Stimulated activated CD4-positive, alpha-beta T cell treated with anti-CD3 and anti-CD28 coated beads, Interleukin-1b, Interleukin-23, amount 100 ng/mL, for 1 hour (primary cell): Measurements from ENCODE around the gene NSG2.

ENCODE experiments used
- DNase-seq, 2 donors: peaks; one replicate each; pipeline ENCODE4 v3.0.0-alpha.2; 2020; ENCODE audit warnings: low read depth in 2 of 2

NSG2 gene

GRCh38 chr5:174149989-174150388 is 104.5 kb downstream of the NSG2 start:
- no peak for DNase-seq

DNA sequence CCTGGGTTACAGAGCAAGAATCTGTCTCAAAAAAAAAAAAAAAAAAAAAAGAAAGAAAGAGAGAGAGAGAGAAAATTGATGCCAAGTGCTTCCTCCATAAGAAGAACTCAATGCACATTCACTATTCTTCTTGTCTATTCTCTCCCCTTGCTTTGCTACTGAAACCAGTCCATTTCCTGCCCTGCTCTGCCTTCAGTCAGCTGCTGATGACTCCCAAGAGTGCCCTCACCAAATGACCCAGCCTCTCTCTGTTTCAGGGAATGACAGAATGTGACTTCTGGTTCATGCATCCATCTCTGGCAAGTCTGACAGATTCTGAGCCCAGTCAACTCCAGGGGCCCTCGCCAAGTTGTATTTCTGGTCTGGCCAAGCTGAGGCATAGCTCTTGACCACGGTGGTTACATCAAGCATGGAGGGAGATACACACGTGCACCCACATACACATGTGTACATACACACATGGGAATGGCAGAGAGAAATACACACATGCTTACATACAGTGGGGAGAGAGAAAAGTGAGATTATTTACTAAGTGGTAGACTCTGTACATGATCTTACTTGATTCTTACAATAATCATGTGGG is 106.2 kb downstream of the NSG2 start:
- no peak for DNase-seq

DNA sequence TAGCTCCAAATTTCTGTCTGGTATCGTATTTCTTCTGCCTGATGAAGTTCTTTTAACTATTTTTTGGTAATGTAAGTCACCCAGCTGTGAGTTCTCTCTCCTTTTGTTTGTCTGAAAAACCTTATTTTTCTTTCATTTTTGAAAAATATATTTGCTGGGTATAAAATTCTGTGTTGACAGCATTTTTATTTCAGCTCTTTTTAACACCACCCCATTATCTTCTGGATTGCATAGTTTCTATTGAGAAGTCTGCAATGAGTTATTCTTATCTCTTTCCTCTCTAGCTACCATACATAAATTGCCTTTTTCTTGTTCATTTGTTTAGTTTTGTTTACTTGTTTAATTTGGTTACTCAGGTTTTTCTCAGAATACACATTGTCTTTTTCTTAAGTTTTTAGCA is 109.1 kb downstream of the NSG2 start:
- no peak for DNase-seq

DNA sequence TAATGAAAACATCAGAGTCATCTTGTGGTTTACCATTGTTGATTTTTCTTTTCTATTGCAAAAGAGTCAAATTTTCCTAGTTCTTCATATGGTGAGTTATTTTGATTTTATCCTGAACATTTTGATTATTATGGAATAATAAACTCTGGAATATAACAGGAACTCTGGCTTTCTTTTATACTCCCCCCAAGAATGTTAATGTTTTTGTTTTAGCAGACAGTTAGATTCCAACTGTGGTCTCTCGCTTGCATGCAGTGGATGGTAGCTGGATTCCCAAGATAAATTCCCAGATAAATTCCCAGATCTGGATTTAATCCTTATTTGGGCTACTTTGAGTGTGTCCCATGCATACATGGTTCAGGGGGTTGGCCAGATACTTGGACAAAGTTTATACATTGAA is 109.8 kb downstream of the NSG2 start:
- DNase-seq, result no peak

DNA sequence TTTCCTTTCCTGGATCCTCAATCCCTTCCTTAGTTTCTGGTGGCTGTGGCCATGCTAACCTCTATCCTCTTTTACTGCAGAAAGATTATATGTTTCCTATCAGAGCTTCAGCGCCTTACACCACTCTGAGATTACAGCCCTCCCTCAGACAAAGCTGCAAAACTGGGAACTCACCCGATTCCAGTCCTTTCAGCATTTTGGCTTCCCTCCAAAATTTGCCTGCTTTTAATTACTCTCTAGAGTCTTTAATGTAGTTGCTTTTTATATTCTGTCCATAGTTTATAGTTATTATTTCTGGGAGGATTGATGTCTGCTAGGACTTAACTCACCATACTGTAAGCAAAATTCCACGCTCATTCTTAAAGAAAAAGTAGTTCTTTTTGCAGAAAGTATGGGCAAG is 110.2 kb downstream of the NSG2 start:
- DNase-seq, result no peak

- DNase-seq, result no peak
Measured at GRCh38 chr5:174157048-174157447, 111.5 kb downstream of the NSG2 start.
